ENCODE data around the gene LACTB.

GRCh38 chr15:63126726-63127125 lies 5.1 kb downstream of the LACTB start:
- TF ChIP-seq CTCF (IDR thresholded peaks at IDR 0.05) = no peak
- TF ChIP-seq POLR2A (IDR thresholded peaks at IDR 0.05) = no peak

All from esophagus squamous epithelium (tissue), 4 donors.